Measurements from ENCODE around the gene CCL3.

- TF ChIP-seq FOXM1 (IDR thresholded peaks at IDR 0.05; ENCODE audit: borderline replicate concordance, low read depth) = no peak
- no peak for TF ChIP-seq RAD21 (IDR thresholded peaks at IDR 0.05; ENCODE audit: low read depth)
- TF ChIP-seq EGR1 (IDR thresholded peaks at IDR 0.05) = no peak
These were observed 46.1 kb upstream of the CCL3 start for GRCh38 chr17:36136036-36136435.
